Jurkat, Clone E6-1 (cell line): ENCODE data around the gene PRDM15. TPM values are rescaled to one million over a fixed set of nuclear protein-coding genes. Genes with fewer than 3 reads are reported as not detected.

Experiments
- DNase-seq: peaks from one replicate; pipeline ENCODE4 v3.0.0-alpha.2; 2011; ENCODE audit warnings: low read depth, low spot score
- H3K4me3 ChIP-seq: 2 replicates; pipeline ENCODE4 v1.5.1; 2011; ENCODE audit warnings: mild to moderate bottlenecking, low read length, control low read depth, moderate library complexity
- polyA plus RNA-seq: library from polyadenylated mRNA; unstranded; fragments of >200 nt; gene quantifications from one replicate; pipeline ENCODE4 v1.2.1, GENCODE V29; 2012; ENCODE audit warnings: missing spikeins; ENCODE audit not compliant: insufficient read length, insufficient read depth

PRDM15 gene
- polyA plus RNA-seq, result 6.4 TPM

- H3K4me3 ChIP-seq, result peak within 1 kb of the TSS; percentile 78
- DNase-seq, result peak; percentile 76
Observed at GRCh38 chr21:41879190-41879998, at the start of gene PRDM15. Gene PRDM15 (minus strand): TSS chr21:41879344. CDS start chr21:41860363, 18,981 bp downstream.

- no peak for DNase-seq
- H3K4me3 ChIP-seq, result no peak overlapping the region
Observed at GRCh38 chr21:41928621-41929220, 49.6 kb upstream of the PRDM15 start.

GRCh38 chr21:41927727-41928409 is 48.7 kb upstream of the PRDM15 start:
- no peak overlapping the region for H3K4me3 ChIP-seq
- no peak for DNase-seq

GRCh38 chr21:41926807-41927171 is 47.6 kb upstream of the PRDM15 start:
- peak overlapping the region; percentile 61 for H3K4me3 ChIP-seq
- no peak for DNase-seq

GRCh38 chr21:41926117-41926806 is 47.1 kb upstream of the PRDM15 start:
- H3K4me3 ChIP-seq, result peak overlapping the region; percentile 61
- DNase-seq, result peak; percentile 81

- H3K4me3 ChIP-seq, result peak overlapping the region; percentile 61
- DNase-seq, result no peak
Observed at GRCh38 chr21:41925767-41926116, 46.6 kb upstream of the PRDM15 start.

- H3K4me3 ChIP-seq, result no peak overlapping the region
- no peak for DNase-seq
Observed at GRCh38 chr21:41924368-41924754, 45.2 kb upstream of the PRDM15 start.

GRCh38 chr21:41923631-41924367 is 44.7 kb upstream of the PRDM15 start:
- H3K4me3 ChIP-seq, result no peak overlapping the region
- peak; percentile 41 for DNase-seq

GRCh38 chr21:41923186-41923585 is 44.0 kb upstream of the PRDM15 start:
- no peak overlapping the region for H3K4me3 ChIP-seq
- DNase-seq, result no peak

- no peak for DNase-seq
Observed at GRCh38 chr21:41921021-41921420, 41.9 kb upstream of the PRDM15 start.

GRCh38 chr21:41920476-41920875 is 41.3 kb upstream of the PRDM15 start:
- DNase-seq, result no peak

More at GRCh38 chr21:41921021-41921420, 41.9 kb upstream of the PRDM15 start:
- no peak overlapping the region for H3K4me3 ChIP-seq

GRCh38 chr21:41919666-41920398 is 40.7 kb upstream of the PRDM15 start:
- DNase-seq, result no peak
- no peak overlapping the region for H3K4me3 ChIP-seq

More at GRCh38 chr21:41920476-41920875, 41.3 kb upstream of the PRDM15 start:
- no peak overlapping the region for H3K4me3 ChIP-seq

- no peak for DNase-seq
- H3K4me3 ChIP-seq, result no peak overlapping the region
Observed at GRCh38 chr21:41918561-41919358, 39.6 kb upstream of the PRDM15 start.

GRCh38 chr21:41917531-41917930 is 38.4 kb upstream of the PRDM15 start:
- DNase-seq, result no peak
- no peak overlapping the region for H3K4me3 ChIP-seq

- DNase-seq, result no peak
- H3K4me3 ChIP-seq, result no peak overlapping the region
Observed at GRCh38 chr21:41916888-41917433, 37.8 kb upstream of the PRDM15 start.

GRCh38 chr21:41914965-41915364 is 35.8 kb upstream of the PRDM15 start:
- no peak overlapping the region for H3K4me3 ChIP-seq

GRCh38 chr21:41914358-41914757 is 35.2 kb upstream of the PRDM15 start:
- DNase-seq, result no peak

More at GRCh38 chr21:41914965-41915364, 35.8 kb upstream of the PRDM15 start:
- DNase-seq, result no peak

More at GRCh38 chr21:41914358-41914757, 35.2 kb upstream of the PRDM15 start:
- H3K4me3 ChIP-seq, result no peak overlapping the region
